HK-2 (cell line): ENCODE measurements around the gene TRPM5.
"Not testable (repeated sequence)": the region's sequence is repeated elsewhere in the genome, so short reads cannot be mapped to it uniquely, and the experiment has no call there.

ENCODE experiments used
- DNase-seq: peaks from one replicate; pipeline ENCODE4 v3.0.0-alpha.2; 2018; ENCODE audit not compliant: unreplicated experiment

Gene TRPM5

GRCh38 chr11:2443881-2444820, at the start of gene TRPM5:
Gene TRPM5, minus strand, starts transcription at chr11:2444514. Its CDS starts 21,478 bp downstream, at chr11:2423036.
- DNase-seq = no peak

GRCh38 chr11:2489083-2489482, 44.8 kb upstream of the TRPM5 start:
- DNase-seq = no peak

GRCh38 chr11:2488004-2488403, 43.7 kb upstream of the TRPM5 start:
- no peak for DNase-seq

- no peak for DNase-seq
Measured at GRCh38 chr11:2484576-2485125, 40.3 kb upstream of the TRPM5 start.

- DNase-seq = no peak
Measured at GRCh38 chr11:2483426-2483825, 39.1 kb upstream of the TRPM5 start.

GRCh38 chr11:2482745-2483144, 38.4 kb upstream of the TRPM5 start:
- DNase-seq = no peak

- no peak for DNase-seq
Measured at GRCh38 chr11:2482204-2482603, 37.9 kb upstream of the TRPM5 start.

- DNase-seq = no peak
Measured at GRCh38 chr11:2481253-2481652, 36.9 kb upstream of the TRPM5 start.

GRCh38 chr11:2480874-2481220, 36.5 kb upstream of the TRPM5 start:
- no peak for DNase-seq

GRCh38 chr11:2480067-2480873, 36.0 kb upstream of the TRPM5 start:
- DNase-seq = not testable (repeated sequence)

GRCh38 chr11:2477936-2478335, 33.6 kb upstream of the TRPM5 start:
- DNase-seq = no peak

GRCh38 chr11:2477254-2477653, 32.9 kb upstream of the TRPM5 start:
- DNase-seq = no peak

GRCh38 chr11:2475136-2475918, 31.0 kb upstream of the TRPM5 start:
- DNase-seq = no peak

GRCh38 chr11:2474059-2474901, 30.0 kb upstream of the TRPM5 start:
- DNase-seq = no peak

- no peak for DNase-seq
Measured at GRCh38 chr11:2473361-2474058, 29.2 kb upstream of the TRPM5 start.

- no peak for DNase-seq
Measured at GRCh38 chr11:2472428-2473186, 28.3 kb upstream of the TRPM5 start.

GRCh38 chr11:2471804-2472096, 27.4 kb upstream of the TRPM5 start:
- DNase-seq = no peak

- DNase-seq = no peak
Measured at GRCh38 chr11:2471048-2471803, 26.9 kb upstream of the TRPM5 start.

GRCh38 chr11:2470495-2470894, 26.2 kb upstream of the TRPM5 start:
- DNase-seq = no peak
